ENCODE data around the gene BTBD10.

The BTBD10 gene

GRCh38 chr11:13349046-13349445 lies 114.0 kb downstream of the BTBD10 start:
- peaks cover 15 to 29% of the 10 kb centered on the region in 2 donors for H3K36me3 Mint-ChIP-seq
- H3K4me1 Mint-ChIP-seq: peaks cover 20 to 26% of the 10 kb centered on the region in 2 donors
- no peaks in the 10 kb centered on the region for H3K27me3 Mint-ChIP-seq
- no peaks in the 10 kb centered on the region for H3K9me3 Mint-ChIP-seq
- DNase-seq: no peak
- no peak overlapping the region for H3K27ac Mint-ChIP-seq
- no peak overlapping the region for H3K4me3 Mint-ChIP-seq
- ATAC-seq (replicated peaks): peak in 1 of 2 donors; percentile 2

- ATAC-seq (replicated peaks): peak; percentile 67 to 85
- peak overlapping the region; percentile 20 to 46 for H3K4me3 Mint-ChIP-seq
These were observed 114.7 kb downstream of the BTBD10 start for GRCh38 chr11:13348305-13348704.

GRCh38 chr11:13347901-13348300 lies 115.1 kb downstream of the BTBD10 start:
- Mint-ChIP-seq H3K9me3 (no peaks in the 10 kb centered on the region), H3K4me1 (peaks cover 27 to 31% of the 10 kb centered on the region in 2 donors), H3K36me3 (peaks cover 15 to 30% of the 10 kb centered on the region in 2 donors), H3K27ac (peak overlapping the region; percentile 77), H3K27me3 (no peaks in the 10 kb centered on the region), H3K4me3 (peak overlapping the region; percentile 20 to 46)
- no peak for DNase-seq
- ATAC-seq (replicated peaks): peak in 1 of 2 donors; percentile 9

More at GRCh38 chr11:13348305-13348704, 114.7 kb downstream of the BTBD10 start:
- peak overlapping the region; percentile 77 for H3K27ac Mint-ChIP-seq
- peaks cover 24 to 29% of the 10 kb centered on the region in 2 donors for H3K4me1 Mint-ChIP-seq
- no peak for DNase-seq
- no peaks in the 10 kb centered on the region for H3K27me3 Mint-ChIP-seq
- H3K36me3 Mint-ChIP-seq: peaks cover 15 to 30% of the 10 kb centered on the region in 2 donors
- H3K9me3 Mint-ChIP-seq: no peaks in the 10 kb centered on the region

GRCh38 chr11:13346470-13346869 lies 116.6 kb downstream of the BTBD10 start:
- Mint-ChIP-seq H3K4me1 (peaks cover 30 to 41% of the 10 kb centered on the region in 2 donors), H3K27ac (no peak overlapping the region), H3K4me3 (no peak overlapping the region), H3K36me3 (peaks cover 8 to 23% of the 10 kb centered on the region in 2 donors), H3K27me3 (no peaks in the 10 kb centered on the region), H3K9me3 (no peaks in the 10 kb centered on the region)
- no peak for ATAC-seq (replicated peaks)
- DNase-seq: no peak

- H3K4me3 Mint-ChIP-seq: no peak overlapping the region
- peaks cover 1 to 25% of the 10 kb centered on the region in 2 donors for H3K36me3 Mint-ChIP-seq
- H3K4me1 Mint-ChIP-seq: peaks cover 42 to 55% of the 10 kb centered on the region in 2 donors
- H3K9me3 Mint-ChIP-seq: no peaks in the 10 kb centered on the region
- no peaks in the 10 kb centered on the region for H3K27me3 Mint-ChIP-seq
- H3K27ac Mint-ChIP-seq: peak overlapping the region; percentile 57
- no peak for DNase-seq
- no peak for ATAC-seq (replicated peaks)
These were observed 118.2 kb downstream of the BTBD10 start for GRCh38 chr11:13344818-13345217.

- DNase-seq (peak; percentile 45), ATAC-seq (replicated peaks) (peak; percentile 43 to 56)
- no peak overlapping the region for H3K4me3 Mint-ChIP-seq
- H3K9me3 Mint-ChIP-seq: no peaks in the 10 kb centered on the region
- H3K27ac Mint-ChIP-seq: peak overlapping the region; percentile 57
- peaks cover 0 to 23% of the 10 kb centered on the region in 2 donors for H3K36me3 Mint-ChIP-seq
- peaks cover 45 to 55% of the 10 kb centered on the region in 2 donors for H3K4me1 Mint-ChIP-seq
- H3K27me3 Mint-ChIP-seq: no peaks in the 10 kb centered on the region
These were observed 118.9 kb downstream of the BTBD10 start for GRCh38 chr11:13343931-13344717.

- DNase-seq (no peak), ATAC-seq (replicated peaks) (peak; percentile 70)
- Mint-ChIP-seq H3K4me1 (peaks cover 42 to 55% of the 10 kb centered on the region in 2 donors), H3K27ac (no peak overlapping the region), H3K4me3 (no peak overlapping the region), H3K27me3 (no peaks in the 10 kb centered on the region), H3K36me3 (peaks cover 0 to 20% of the 10 kb centered on the region in 2 donors), H3K9me3 (no peaks in the 10 kb centered on the region)
These were observed 120.0 kb downstream of the BTBD10 start for GRCh38 chr11:13343067-13343466.

GRCh38 chr11:13341026-13341425 lies 122.0 kb downstream of the BTBD10 start:
- DNase-seq (no peak), ATAC-seq (replicated peaks) (no peak)
- H3K9me3 Mint-ChIP-seq: no peaks in the 10 kb centered on the region
- peaks cover 37 to 56% of the 10 kb centered on the region in 2 donors for H3K4me1 Mint-ChIP-seq
- peak overlapping the region; percentile 33 for H3K27ac Mint-ChIP-seq
- no peaks in the 10 kb centered on the region for H3K27me3 Mint-ChIP-seq
- H3K4me3 Mint-ChIP-seq: no peak overlapping the region
- H3K36me3 Mint-ChIP-seq: peaks cover 0 to 14% of the 10 kb centered on the region in 2 donors

GRCh38 chr11:13339195-13340153 lies 123.5 kb downstream of the BTBD10 start:
- H3K36me3 Mint-ChIP-seq: peaks cover 0 to 14% of the 10 kb centered on the region in 2 donors
- no peak overlapping the region for H3K27ac Mint-ChIP-seq
- no peak for ATAC-seq (replicated peaks)
- no peaks in the 10 kb centered on the region for H3K9me3 Mint-ChIP-seq
- H3K4me3 Mint-ChIP-seq: no peak overlapping the region
- DNase-seq: no peak
- H3K27me3 Mint-ChIP-seq: no peaks in the 10 kb centered on the region
- peaks cover 39 to 66% of the 10 kb centered on the region in 2 donors for H3K4me1 Mint-ChIP-seq

- DNase-seq (no peak), ATAC-seq (replicated peaks) (no peak)
- Mint-ChIP-seq H3K27ac (no peak overlapping the region), H3K36me3 (peaks cover 0 to 10% of the 10 kb centered on the region in 2 donors), H3K9me3 (no peaks in the 10 kb centered on the region), H3K4me3 (peak overlapping the region in 1 of 2 donors; percentile 65), H3K4me1 (peaks cover 40 to 67% of the 10 kb centered on the region in 2 donors), H3K27me3 (no peaks in the 10 kb centered on the region)
These were observed 124.5 kb downstream of the BTBD10 start for GRCh38 chr11:13338427-13339069.

GRCh38 chr11:13338019-13338426 lies 125.0 kb downstream of the BTBD10 start:
- ATAC-seq (replicated peaks) (no peak), DNase-seq (no peak)
- peaks cover 40 to 72% of the 10 kb centered on the region in 2 donors for H3K4me1 Mint-ChIP-seq
- peak overlapping the region; percentile 55 to 65 for H3K4me3 Mint-ChIP-seq
- no peaks in the 10 kb centered on the region for H3K27me3 Mint-ChIP-seq
- H3K27ac Mint-ChIP-seq: no peak overlapping the region
- no peaks in the 10 kb centered on the region for H3K9me3 Mint-ChIP-seq
- peaks cover 0 to 10% of the 10 kb centered on the region in 2 donors for H3K36me3 Mint-ChIP-seq
